22Rv1 (cell line): Measurements from ENCODE around the gene MXD4.

ENCODE experiments used
- ZFX ChIP-seq: fragments of 450-650 bp; IDR thresholded peaks from 2 replicates; pipeline ENCODE4 v1.6.1; 2017; ENCODE audit warnings: antibody characterized with exemption, borderline replicate concordance
- TF ChIP-seq, protein P1 (sequence below): fragments of 450-650 bp; IDR thresholded peaks from 2 replicates; pipeline ENCODE4 v1.5.1; 2017; ENCODE audit warnings: mild to moderate bottlenecking

DNA sequence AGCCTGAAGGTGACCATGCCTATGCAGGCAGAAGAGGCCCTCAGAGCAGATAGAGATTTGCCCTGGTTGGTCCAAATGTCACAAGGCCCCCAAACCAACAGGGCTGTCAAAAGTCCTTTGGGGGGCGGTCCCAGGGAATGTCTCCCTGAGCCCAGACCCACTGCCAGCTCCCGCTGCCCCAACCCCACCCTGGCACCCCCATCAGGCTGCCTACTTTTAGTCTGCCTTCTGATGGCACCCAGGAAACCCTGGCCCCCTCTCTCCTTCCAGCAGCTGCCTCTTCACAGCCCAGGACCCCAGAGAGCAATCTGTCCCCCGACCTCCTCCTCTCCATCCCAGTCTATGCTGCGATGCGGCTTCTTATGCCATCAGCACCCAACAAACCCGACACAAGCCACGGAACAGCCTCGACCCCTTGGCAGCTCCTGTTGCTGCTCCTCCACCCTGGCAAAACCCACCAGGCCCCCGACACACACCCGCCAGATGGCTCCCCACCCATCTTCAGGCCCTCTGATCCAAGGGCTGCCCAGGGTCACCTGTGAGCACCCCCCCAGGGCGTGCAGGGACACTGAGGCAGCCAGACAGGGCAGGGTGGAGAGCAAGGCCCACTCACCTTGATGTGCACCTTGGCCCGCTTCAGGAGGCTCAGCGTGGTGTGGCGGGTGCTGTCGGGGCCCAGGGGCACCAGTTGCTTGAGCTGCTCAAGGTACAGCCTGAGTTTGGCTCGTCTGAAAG lies 9.9 kb downstream of the MXD4 start:
- TF ChIP-seq, protein P1, sequence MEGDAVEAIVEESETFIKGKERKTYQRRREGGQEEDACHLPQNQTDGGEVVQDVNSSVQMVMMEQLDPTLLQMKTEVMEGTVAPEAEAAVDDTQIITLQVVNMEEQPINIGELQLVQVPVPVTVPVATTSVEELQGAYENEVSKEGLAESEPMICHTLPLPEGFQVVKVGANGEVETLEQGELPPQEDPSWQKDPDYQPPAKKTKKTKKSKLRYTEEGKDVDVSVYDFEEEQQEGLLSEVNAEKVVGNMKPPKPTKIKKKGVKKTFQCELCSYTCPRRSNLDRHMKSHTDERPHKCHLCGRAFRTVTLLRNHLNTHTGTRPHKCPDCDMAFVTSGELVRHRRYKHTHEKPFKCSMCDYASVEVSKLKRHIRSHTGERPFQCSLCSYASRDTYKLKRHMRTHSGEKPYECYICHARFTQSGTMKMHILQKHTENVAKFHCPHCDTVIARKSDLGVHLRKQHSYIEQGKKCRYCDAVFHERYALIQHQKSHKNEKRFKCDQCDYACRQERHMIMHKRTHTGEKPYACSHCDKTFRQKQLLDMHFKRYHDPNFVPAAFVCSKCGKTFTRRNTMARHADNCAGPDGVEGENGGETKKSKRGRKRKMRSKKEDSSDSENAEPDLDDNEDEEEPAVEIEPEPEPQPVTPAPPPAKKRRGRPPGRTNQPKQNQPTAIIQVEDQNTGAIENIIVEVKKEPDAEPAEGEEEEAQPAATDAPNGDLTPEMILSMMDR, result no peak
- TF ChIP-seq ZFX, result no peak
